Tibial nerve (tissue), 3 donors: ENCODE measurements around the gene MRPS7.

Experiments
- POLR2A ChIP-seq, 2 donors: fragments of 450-650 bp; IDR thresholded peaks; one replicate each; pipeline ENCODE4 v1.6.1; 2017; ENCODE audit warnings: antibody characterized with exemption in 2 of 2, mild to moderate bottlenecking in 2 of 2, moderate library complexity in 2 of 2
- TF ChIP-seq, protein P1 (sequence below), 5 experiments: fragments of 200-600 bp in 3 of 5; fragments of 450-650 bp in 2 of 5; sonication (generic) in 3 of 5; IDR thresholded peaks; one replicate each; pipeline ENCODE4 v1.5.1; 2016 to 2019; ENCODE audit warnings: antibody characterized with exemption in 5 of 5, mild to moderate bottlenecking in 3 of 5, moderate library complexity in 2 of 5

GRCh38 chr17:75228847-75229246, 32.8 kb upstream of the MRPS7 start:
- TF ChIP-seq, protein P1, sequence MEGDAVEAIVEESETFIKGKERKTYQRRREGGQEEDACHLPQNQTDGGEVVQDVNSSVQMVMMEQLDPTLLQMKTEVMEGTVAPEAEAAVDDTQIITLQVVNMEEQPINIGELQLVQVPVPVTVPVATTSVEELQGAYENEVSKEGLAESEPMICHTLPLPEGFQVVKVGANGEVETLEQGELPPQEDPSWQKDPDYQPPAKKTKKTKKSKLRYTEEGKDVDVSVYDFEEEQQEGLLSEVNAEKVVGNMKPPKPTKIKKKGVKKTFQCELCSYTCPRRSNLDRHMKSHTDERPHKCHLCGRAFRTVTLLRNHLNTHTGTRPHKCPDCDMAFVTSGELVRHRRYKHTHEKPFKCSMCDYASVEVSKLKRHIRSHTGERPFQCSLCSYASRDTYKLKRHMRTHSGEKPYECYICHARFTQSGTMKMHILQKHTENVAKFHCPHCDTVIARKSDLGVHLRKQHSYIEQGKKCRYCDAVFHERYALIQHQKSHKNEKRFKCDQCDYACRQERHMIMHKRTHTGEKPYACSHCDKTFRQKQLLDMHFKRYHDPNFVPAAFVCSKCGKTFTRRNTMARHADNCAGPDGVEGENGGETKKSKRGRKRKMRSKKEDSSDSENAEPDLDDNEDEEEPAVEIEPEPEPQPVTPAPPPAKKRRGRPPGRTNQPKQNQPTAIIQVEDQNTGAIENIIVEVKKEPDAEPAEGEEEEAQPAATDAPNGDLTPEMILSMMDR (IDR thresholded peaks at IDR 0.05) = no peak
- TF ChIP-seq POLR2A (IDR thresholded peaks at IDR 0.05) = no peak
